ENCODE measurements around the gene COL18A1. TPM values are rescaled to one million over a fixed set of nuclear protein-coding genes. Genes with fewer than 3 reads are reported as not detected.

COL18A1 gene
- total and polyA plus RNA-seq, 3 donors from 2014 or later = 53.2 to 165 (median 111) TPM

- Histone ChIP-seq H3K4me1 (peaks cover 5% of the 10 kb centered on the region), H3K4me3 (peak overlapping the region; percentile 49 to 56), H3K9me3 (no peaks in the 10 kb centered on the region), H3K27me3 (no peaks in the 10 kb centered on the region), H3K36me3 (ENCODE audit: low read depth, missing control alignments) (no peaks in the 10 kb centered on the region), H3K27ac (peak overlapping the region; percentile 84 to 86)
- no peak for DNase-seq
- no peak for TF ChIP-seq CTCF (IDR thresholded peaks at IDR 0.05)
- TF ChIP-seq POLR2A (IDR thresholded peaks at IDR 0.05) = no peak
- 3% methylated on average over 7 of the region's 34 CpGs; no CpG with 5 or more reads in 1 of the 2 donors for WGBS, 2 donors
- intact Hi-C loops (cut with DNase I; ENCODE audit: low total_unique reads) = loop anchor here (5.0 to 10.0 kb wide), 2 partner anchors 37 to 260 kb away; no protein-coding TSS in a partner anchor
Measured at GRCh38 chr21:45555251-45555556, 150.2 kb downstream of the COL18A1 start.

DNA sequence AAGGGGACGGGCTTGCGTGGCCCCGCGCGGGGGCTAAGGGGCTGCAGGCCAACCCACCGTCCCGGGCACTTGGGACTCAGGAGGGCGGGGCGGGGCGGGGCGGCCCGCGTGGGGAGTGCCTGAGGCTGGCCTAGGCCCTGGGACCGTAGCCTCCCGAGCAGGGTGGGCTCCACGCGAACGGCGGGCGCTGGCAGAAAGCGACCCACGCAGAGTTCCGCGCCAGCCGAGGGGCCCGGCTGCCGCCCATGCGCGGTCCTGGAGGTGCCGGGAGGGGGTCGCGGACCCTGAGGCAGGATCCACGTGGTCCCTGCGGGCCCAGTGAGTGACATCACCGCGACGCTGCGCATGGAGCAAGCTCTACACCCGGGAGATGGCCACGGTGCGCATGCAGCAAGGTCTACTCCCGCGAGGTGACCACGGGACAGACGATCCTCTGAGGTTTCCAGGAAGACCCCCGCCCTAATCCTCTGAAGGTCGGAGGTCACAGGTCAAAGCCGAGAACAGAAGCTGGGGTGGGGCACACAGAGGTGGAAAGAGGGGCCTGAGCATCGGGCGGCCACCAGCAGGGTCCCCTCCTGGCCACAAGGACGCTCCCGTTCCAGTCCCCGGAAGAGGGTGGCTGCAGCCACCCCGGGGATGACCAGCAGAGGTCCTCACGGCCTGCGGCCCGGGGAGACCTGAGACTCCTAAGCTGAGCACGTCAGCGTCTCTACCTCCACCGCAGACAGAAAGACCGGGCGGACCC lies 150.8 kb downstream of the COL18A1 start:
- 0 to 7% methylated on average over 2 to 59 of the region's 62 CpGs for WGBS, 2 donors

DNA sequence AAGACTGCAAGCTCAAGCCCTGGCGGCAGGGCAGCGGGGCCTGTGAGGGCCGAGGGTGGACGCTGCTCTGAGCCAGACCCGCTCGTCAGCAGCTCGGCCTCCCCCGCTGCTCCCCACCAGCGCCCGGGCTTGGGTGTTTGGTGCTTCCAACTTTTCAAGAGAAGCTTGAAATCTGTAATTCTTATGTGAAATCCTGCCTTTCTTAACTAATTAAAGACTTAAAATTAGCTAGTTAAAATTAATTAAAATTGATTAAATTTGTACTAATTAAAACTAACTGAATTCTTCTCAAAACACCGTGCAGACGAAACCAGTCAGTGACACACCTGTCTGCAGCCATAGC lies 151.3 kb downstream of the COL18A1 start:
- intact Hi-C loops (cut with DNase I; ENCODE audit: low total_unique reads) = loop anchor here (5.0 to 10.0 kb wide), 2 partner anchors 36 to 259 kb away; no protein-coding TSS in a partner anchor

More for the DNA sequence above, 150.8 kb downstream of the COL18A1 start:
- Histone ChIP-seq H3K36me3 (ENCODE audit: low read depth, missing control alignments) (no peaks in the 10 kb centered on the region), H3K27ac (peak overlapping the region; percentile 84 to 86), H3K9me3 (no peaks in the 10 kb centered on the region), H3K4me3 (peak overlapping the region; percentile 49 to 56), H3K4me1 (peaks cover 5% of the 10 kb centered on the region), H3K27me3 (no peaks in the 10 kb centered on the region)
- intact Hi-C loops (cut with DNase I; ENCODE audit: low total_unique reads) = loop anchor here (5.0 to 10.0 kb wide), 2 partner anchors 37 to 259 kb away; no protein-coding TSS in a partner anchor
- TF ChIP-seq CTCF (IDR thresholded peaks at IDR 0.05) = peak; percentile 60 to 87 (median 66)
- TF ChIP-seq POLR2A (IDR thresholded peaks at IDR 0.05) = no peak
- DNase-seq = peak; percentile 78

GRCh38 chr21:45556645-45557615 lies 152.0 kb downstream of the COL18A1 start:
- peak overlapping the region; percentile 84 to 86 for H3K27ac ChIP-seq
- TF ChIP-seq POLR2A (IDR thresholded peaks at IDR 0.05) (no peak), CTCF (IDR thresholded peaks at IDR 0.05) (no peak)
- intact Hi-C loops (cut with DNase I; ENCODE audit: low total_unique reads) = loop anchor here (5.0 to 10.0 kb wide), 2 partner anchors 35 to 258 kb away; no protein-coding TSS in a partner anchor
- H3K9me3 ChIP-seq = no peaks in the 10 kb centered on the region
- 84 to 86% methylated on average over 11 to 27 of the region's 33 CpGs for WGBS, 2 donors
- no peaks in the 10 kb centered on the region for H3K27me3 ChIP-seq
- H3K4me3 ChIP-seq = no peak overlapping the region
- H3K36me3 ChIP-seq (ENCODE audit: low read depth, missing control alignments) = no peaks in the 10 kb centered on the region
- H3K4me1 ChIP-seq = peaks cover 5% of the 10 kb centered on the region
- DNase-seq = no peak

More for the DNA sequence above, 151.3 kb downstream of the COL18A1 start:
- Histone ChIP-seq H3K9me3 (no peaks in the 10 kb centered on the region), H3K4me1 (peaks cover 5% of the 10 kb centered on the region), H3K27me3 (no peaks in the 10 kb centered on the region), H3K4me3 (peak overlapping the region in 1 of 2 donors; percentile 49), H3K36me3 (ENCODE audit: low read depth, missing control alignments) (no peaks in the 10 kb centered on the region), H3K27ac (peak overlapping the region; percentile 84 to 86)
- WGBS, 2 donors = 22 to 36% methylated on average over 12 of the region's 12 CpGs
- DNase-seq = no peak
- no peak for TF ChIP-seq CTCF (IDR thresholded peaks at IDR 0.05)
- no peak for TF ChIP-seq POLR2A (IDR thresholded peaks at IDR 0.05)
